HG03575 (cell line): Measurements from ENCODE around the gene ARHGAP26.

Experiments
- ATAC-seq: cut with Tn5 transposase; IDR thresholded peaks from one replicate; pipeline ENCODE4 v1.9.1; 2021; ENCODE audit not compliant: unreplicated experiment, insufficient number of reproducible peaks, low FRiP score; ENCODE audit errors: extremely low read depth

ARHGAP26 gene

DNA sequence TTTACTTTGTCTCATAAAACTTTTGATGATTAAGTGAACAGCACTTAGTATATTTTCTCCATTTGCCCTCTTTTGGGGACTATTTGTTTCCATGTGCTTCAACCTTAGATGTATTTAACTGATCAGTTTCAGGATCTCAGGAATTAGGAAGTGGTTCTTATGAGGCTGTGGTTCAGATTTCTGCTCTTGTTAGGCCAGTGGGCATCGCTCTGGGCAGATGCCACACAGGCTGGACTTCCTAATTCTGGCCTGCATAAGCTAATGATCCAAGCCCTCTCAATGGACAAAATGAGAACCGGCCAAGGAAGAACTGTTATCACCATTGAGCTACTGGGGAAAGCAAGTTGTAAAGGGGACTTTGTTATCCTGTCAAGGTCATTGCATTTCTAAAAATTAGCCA lies 6.9 kb downstream of the ARHGAP26 start:
- no peak for ATAC-seq

DNA sequence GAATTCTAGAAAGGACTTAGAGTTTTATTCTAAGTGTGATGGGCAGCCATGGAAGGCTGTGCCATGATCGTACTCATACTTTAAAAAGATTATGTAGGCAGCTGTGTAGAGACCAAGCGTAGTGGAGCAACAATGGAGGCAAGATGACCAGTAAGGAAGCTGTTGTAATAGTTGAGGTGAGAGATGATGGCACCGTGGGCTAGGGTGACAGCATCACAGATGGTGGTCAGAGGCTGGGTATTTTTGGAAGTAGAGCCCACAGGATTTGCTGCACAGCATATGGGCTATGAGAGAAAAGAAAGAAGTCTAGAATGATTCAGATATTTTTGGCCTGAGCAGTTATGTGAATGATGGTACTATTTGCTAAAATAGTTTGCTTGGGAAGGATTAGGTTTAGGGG lies 7.7 kb downstream of the ARHGAP26 start:
- no peak for ATAC-seq

DNA sequence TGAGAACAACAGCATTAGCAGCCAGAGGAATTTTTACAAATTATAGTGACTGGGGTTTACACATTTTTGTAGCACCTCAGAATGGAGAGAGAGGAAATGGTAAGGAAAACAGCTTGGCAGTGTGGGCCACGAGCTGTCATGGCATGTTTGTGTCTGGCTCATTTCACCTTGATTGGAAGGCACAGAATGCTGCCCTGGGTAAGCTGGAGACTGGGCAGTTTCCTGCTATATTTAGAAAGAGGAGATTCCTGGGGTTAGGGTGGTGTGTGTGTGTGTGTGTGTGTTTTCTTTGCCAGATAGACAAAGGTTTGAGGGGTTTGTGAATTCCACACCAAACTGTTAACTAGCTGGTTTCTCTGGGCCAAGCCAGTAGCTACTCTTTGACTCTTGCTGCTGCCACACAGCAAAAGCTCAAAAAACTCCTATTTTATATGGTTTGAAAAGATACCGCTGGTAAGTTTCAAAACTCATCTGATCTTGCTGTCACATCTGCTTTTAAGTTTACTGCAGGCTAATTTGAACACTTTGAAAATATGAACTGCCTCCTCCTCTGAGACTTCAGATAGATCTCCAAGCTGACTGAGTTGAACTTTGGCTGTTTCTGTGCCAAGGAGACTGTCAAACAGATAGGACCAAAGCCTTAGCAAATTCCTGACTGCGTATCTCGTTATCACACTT lies 9.1 kb downstream of the ARHGAP26 start:
- ATAC-seq: no peak

DNA sequence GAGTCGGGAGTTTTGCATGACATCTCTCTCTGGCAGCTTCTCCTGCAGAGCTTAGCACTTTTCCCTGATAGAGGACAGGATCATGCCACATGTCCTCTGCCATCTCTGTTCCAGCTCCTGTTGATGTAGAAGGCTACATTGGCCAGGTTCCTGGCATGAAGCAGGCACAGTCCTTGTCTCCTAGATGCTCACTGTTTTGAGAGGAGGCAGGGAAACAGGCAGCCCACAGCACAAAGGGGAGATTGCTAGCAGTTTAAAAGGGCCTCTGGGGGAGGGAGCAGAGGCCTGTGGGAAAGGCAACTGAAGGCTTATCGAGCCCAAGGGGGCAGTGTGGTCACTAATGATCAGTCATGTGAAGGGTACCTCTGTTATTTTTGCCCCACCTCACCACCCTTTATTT lies 10.7 kb downstream of the ARHGAP26 start:
- ATAC-seq: no peak

DNA sequence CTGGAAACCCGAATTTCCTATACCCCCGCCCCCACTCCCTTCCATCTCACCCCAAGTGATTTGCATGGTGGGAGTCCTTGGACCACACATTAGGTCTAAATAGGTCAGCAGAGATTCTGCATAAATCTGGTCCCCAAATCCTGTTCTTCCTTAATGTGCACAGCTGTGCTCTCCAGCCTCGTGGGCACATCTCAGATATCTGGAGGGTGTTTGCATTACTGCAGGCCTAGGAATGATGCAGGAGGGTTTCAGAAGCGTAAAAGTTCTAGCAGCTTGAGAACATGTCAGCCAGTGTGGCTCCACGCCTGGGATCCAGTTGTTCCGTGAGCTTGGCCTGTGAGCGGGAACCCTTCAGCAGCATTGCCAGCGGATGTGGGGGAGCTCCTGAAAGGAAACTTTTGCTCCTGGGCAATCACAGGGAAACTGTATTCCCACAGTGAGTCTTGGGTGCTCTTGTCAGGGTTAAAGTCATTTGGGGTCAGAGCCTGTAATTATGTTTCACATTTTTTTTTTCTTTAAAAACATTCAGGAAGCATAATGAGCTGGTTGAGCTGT lies 12.9 kb downstream of the ARHGAP26 start:
- ATAC-seq: no peak

DNA sequence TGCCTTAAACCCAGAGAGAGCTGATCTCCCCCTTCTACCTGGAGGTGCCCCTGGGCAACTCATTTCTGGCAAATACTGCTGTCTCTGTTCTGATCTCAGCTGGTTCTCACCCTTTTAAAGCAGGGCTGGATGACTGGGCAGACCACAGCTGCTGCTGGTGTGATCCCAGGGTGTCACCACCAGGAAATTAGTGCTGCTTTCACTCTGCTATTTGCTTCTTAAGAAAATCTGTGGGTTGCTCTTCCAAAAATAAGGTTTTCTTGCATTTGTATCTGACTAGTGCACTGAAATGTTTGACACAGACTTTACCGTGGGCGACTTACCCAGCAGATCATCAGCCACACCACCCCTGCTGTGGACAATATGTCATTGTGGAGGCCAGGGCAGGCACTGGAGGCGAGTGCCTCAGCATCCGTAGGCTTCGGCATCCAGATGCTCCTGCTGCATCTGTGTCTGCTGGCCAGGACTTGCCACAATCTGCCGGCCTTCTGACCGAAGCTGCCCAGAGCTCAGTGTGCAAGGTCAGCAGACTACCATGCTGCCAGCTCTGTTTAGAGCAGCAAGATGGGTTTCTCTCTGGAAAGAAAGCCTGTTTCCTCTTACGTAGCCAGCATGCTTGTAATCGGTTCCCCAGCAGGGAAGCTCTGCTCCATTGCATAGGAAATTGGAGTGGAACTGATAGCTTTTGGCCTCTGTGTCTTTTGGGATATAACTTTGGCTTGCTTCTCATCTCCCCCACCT lies 13.6 kb downstream of the ARHGAP26 start:
- no peak for ATAC-seq

DNA sequence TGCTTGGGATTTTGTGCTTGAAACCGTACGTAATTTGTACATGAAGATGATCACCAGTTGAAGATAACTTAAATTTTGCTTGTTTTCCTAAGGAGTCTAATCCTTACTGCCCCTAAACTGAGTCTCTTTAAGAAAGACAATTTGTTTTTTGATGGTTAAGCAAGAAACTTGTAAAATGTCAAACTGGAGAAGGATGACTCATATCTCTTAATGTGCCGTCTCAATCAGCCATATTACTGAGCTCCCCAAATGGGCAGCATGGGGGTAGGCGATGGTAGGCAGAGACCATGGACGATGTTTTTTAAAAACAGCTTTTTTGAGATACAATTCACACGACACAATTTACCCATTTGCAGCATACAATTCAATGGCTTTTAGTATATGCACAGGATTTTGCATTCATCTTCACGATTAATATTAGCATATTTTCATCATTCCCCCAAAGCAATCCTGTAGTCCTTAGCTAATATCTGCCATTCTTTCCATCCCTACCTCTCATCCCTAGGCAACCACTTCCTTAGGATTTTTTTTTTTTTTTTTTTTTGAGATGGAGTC lies 14.3 kb downstream of the ARHGAP26 start:
- ATAC-seq: no peak

DNA sequence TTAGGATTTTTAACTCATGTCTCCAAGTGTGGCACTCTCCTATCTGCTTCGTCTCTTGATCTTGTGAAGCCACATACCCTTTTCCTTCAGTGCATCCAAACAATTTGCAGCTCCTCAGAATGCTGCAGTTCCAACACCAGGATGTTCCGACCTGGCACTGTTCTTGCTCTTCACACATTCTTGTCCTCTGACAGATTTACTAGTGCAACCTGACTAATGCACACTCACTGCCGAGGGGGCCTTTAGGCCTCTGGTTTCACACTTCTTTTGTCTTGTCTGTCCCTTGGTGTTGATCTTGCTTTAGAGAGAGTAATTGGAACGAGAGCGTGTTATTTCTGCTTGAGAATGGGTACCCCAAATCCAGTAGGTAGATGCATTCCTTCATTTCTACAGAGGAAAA lies 15.0 kb downstream of the ARHGAP26 start:
- no peak for ATAC-seq

DNA sequence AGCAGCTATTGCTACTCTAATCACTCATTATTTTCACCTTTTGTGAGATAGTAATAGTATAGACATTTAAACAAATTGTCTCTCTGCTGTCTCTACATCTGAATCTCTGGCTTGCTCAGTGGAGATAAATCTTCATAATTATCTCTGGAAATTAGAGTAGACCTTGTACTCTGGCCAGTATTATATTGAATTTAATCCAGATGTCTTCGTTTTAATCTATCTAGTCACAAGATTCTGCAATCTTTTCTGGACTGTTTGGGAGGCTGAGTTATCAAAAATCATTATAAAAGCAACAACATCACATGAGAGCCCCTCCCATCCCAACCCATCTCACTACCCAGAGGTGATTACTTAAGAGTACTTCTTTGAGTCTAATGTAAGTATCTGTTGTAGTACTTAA lies 19.0 kb downstream of the ARHGAP26 start:
- no peak for ATAC-seq

DNA sequence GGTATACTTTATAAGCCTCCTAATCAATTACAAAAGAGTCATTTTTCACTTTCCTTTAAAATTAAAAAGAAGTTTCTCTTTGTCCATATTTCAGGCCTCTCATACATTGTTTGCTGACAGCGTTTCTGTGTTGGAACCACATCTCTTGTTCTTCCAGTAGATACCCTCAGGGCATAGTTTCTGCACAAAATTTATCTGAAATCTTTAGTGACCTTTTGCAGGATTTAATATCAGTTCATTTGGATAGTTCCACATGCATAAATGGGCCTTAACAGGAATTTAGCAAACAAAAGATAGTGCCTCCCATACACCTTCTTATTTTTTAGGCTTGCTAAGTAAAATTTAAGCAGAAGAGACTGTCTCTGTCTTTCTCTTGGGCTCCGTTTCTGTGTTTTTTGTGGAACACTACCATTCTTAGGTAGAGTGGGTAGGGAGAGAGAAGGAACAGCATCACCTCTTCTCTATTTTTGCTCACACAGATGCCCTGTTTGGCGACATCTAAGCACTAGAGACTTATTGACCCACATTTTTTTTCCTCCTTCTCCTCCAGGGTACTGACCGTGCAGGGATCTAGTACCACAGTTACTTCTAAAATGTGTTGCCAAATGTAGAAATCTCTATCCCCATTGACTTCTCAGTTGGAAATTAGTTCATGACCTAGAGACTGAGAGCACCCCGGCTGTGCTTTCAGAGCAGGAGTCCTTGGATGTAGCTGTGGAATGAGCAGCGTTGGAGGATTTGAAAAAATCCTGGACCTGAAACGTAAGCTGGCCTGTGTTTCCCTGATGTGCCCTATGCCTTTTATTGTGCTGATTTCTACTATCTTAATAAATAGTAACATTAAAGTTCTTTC lies 22.1 kb downstream of the ARHGAP26 start:
- no peak for ATAC-seq

DNA sequence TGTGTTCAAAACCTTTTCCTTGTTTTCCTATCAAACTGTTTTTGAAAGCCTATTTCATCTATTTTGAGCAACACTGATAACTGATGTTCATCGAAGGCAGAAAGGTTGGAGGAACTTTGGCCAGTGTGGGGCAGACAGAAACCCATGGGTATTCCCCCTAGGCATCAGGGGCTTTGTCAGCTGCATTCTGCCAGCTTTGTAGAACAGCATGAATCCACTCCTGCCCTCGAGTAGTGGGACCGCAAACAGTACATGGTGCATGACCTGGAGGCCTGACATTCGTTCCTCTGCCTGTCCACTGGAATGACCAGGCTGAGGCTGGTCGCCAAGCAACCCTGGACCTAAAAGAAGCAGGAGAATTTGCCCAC lies 22.7 kb downstream of the ARHGAP26 start:
- ATAC-seq: no peak

DNA sequence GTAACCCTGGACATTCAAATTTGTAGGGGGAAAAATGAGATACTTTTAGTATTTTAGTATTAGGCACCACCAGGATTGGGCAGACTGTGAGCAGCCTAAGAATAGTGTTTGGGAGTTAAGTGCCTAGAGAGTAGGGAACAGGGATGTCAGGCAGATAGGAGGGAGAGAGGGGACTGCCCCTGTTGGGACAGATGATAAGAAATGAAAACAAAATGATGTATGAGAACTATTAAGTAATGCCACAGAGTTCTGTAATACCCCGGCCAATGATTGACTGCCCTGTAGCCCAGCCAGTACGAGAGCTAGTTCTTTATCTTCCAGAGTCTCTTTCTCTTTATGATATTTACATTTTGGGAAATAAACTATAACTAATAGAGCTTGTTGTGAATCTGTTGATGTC lies 24.4 kb downstream of the ARHGAP26 start:
- ATAC-seq: no peak

DNA sequence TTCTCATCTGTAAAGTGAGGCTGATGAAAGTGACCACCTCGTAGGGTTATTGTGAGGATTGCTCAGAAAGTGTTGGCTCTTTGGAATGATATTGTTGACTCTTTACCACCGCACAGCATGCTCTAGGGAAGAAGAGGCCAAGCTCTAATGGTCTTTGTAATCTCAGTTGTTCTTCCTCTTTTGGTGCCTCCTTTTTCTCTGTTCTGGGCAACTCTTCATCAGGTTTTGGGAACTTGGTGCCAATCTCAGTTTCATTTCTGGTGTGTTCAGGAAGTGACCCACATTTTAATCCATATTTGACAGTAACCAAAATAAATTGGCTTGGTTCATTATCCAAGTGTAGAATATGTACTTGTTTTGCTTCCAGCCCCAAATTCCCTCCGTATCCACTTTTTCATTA lies 25.1 kb downstream of the ARHGAP26 start:
- no peak for ATAC-seq

DNA sequence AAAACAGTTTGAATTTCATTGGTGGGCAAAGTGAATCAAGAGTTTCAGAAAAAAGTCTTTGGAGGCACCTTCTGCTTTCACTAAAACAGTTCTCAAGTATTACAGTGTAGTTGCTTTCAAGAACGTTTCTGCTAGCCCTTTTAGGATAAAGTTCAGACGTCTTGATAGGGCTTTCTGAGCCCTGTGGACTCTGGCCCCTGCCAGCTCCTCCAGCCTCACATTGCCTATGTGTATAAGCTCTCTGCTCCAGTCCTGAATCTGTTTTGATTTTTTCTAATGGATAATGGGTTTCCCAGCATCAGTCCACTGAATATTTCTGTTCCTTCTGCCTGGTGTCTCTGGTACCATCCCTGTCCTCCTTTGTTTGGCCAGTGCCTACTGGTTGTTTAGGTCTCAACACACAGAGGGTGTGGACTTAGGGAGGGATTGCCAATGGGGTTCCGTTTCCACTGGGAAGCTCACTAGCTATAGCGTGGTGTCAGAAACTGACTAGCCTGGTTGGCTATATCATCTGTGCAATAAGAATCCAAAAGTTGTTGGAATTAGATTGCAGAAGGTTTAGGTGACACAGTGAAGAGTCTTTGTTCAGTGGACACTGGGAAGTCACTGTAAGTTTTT lies 26.4 kb downstream of the ARHGAP26 start:
- no peak for ATAC-seq

DNA sequence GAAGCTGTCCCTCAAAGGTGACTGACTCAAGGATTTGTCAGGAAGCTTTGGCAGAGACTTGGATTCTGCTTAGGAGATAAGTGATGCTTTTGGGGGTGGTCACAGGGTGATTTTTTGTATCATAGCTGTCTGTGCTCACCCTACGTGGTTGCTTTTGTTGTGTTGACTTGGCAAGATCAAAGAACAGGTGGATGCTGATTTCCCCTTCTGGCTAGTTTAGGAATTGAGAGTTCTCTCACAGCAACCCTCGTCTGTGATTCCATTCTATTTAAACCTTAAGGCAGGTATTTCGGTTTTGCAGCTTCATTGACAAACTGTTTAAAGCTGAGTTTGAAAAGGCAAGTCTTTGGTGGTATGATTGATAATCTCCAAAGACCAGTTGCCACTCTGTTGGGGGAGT lies 27.2 kb downstream of the ARHGAP26 start:
- ATAC-seq: no peak

DNA sequence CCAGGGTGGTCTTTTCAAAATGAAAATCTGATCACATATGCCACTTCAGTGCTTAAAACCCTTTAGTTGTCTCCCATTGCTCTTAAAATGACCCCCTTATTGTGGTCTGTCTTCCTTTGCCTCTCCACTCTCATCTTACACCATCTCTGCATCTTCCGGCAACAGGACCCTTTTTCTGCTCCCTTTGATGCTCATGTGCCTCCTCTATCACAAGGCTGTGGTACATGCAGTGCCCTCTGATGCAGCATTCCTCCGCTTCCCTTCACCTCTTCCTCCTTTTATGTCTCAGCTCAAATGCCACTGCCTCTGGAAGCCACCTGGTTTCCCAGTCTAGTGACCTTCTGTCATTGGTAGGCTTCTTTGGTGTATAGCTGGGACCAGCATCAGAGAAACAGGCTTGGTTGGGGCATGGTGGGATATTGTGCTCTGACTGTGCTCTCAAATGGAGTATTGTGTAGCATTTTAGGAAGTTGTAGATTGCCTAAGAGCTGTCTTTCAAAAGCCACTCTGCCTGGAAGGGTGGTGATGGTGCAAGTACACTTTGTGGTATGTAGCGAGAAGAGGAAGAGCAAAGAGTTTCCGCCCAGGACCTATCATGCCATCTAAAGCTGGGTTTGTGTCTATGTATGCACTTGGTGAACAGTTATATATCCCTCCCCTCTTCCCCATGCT lies 28.1 kb downstream of the ARHGAP26 start:
- ATAC-seq: no peak

DNA sequence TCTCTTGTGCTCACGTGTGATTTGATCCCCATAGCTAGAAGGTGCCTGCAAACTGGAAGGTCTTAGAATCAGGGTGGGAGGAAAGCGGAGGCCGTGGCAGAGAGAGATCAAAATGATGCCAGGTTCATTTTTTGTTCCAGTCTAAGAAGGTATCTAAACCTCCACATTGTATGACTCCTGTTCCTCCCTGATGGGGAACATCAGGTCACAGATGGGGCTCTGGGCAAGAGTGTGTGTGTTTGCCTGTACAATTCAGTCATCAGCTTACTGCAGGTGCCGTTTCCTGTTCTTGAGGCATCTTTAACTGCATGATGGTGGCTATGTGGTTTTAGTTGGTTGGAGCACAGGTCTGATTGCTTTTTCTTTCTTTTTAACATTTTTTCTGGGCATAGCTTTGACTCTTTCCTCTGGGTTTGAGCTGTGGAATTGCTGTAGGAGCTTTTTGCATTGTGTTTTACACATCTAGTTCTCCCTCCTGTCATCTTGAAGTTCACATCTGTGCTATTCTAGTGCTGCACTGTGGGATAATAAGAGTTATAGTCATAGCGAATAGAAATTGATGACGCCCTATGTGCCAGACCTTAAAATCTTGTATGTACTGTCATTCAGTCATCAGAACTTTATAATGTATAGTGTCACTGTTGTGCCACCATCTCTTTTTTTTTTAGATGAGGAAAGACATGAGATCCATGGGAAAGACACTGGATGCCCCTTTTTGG lies 30.8 kb downstream of the ARHGAP26 start:
- no peak for ATAC-seq

DNA sequence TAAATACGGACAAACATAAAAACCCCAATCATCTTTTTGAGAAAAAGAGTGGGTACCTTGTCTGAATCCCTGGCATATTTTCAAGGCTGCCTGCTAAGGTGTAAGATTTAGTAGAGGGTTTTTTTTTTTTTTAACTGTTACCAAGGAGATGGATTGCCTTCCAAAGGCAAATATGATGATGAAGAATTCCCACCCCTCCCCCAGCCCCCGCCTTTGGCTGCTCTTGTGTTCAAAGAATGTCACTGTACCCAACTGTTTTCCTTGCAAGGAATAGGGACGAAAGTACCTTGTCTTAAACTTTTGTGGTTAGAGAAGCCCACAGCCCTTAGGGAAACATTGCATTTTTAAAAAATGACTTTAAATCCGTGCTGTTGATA lies 31.3 kb downstream of the ARHGAP26 start:
- no peak for ATAC-seq
